Esophagus (tissue), 2 donors: ENCODE results near the gene HEPN1. TPM values are rescaled to one million over a fixed set of nuclear protein-coding genes. Genes with fewer than 3 reads are reported as not detected.

ENCODE experiments used
- H3K27ac ChIP-seq, 2 donors: one replicate each; pipeline ENCODE4 v1.5.1; 2013; ENCODE audit warnings: low read depth in 2 of 2, mild to moderate bottlenecking in 2 of 2, inconsistent platforms in 1 of 2, low read length in 1 of 2, moderate library complexity in 1 of 2
- H3K27me3 ChIP-seq, 2 donors: one replicate each; pipeline ENCODE4 v1.6.1; 2013; ENCODE audit warnings: low read length in 2 of 2, control low read depth in 1 of 2, mild to moderate bottlenecking in 1 of 2; ENCODE audit not compliant: insufficient read depth in 2 of 2, control insufficient read depth in 1 of 2
- H3K36me3 ChIP-seq, 2 donors: one replicate each; pipeline ENCODE4 v1.6.1; 2013; ENCODE audit warnings: low read length in 1 of 2; ENCODE audit not compliant: control insufficient read depth in 2 of 2, insufficient read depth in 2 of 2
- H3K4me1 ChIP-seq, 2 donors: one replicate each; pipeline ENCODE4 v1.6.1; 2013; ENCODE audit warnings: low read length in 1 of 2; ENCODE audit not compliant: control insufficient read depth in 2 of 2, insufficient read depth in 2 of 2
- H3K4me3 ChIP-seq, 2 donors: one replicate each; pipeline ENCODE4 v1.5.1; 2013; ENCODE audit warnings: low read length in 2 of 2, mild to moderate bottlenecking in 2 of 2, low read depth in 1 of 2, moderate library complexity in 1 of 2
- H3K9me3 ChIP-seq, 2 donors: one replicate each; pipeline ENCODE4 v1.6.1; 2013; ENCODE audit warnings: mild to moderate bottlenecking in 2 of 2, low read depth in 1 of 2, low read length in 1 of 2, moderate library complexity in 1 of 2; ENCODE audit not compliant: control insufficient read depth in 2 of 2, insufficient read depth in 1 of 2
- WGBS, 2 donors: extraction: QIAGEN DNeasy Blood & Tissue Kit; methylation state at CpG; one replicate each; pipeline ENCODE4 v1.1.7; 2013; 5-methylcytosine and 5-hydroxymethylcytosine counted together
- polyA plus RNA-seq, 2 donors: library from polyadenylated mRNA; stranded (reverse); fragments of 200-250 nt; gene quantifications; one replicate each; pipeline ENCODE4 v1.2.3, GENCODE V29; 2013
- donor health status: healthy with polysubstance abuse.
- donor health status: Bipolar disorder and iron deficiency.

Gene HEPN1
- not detected for polyA plus RNA-seq

DNA sequence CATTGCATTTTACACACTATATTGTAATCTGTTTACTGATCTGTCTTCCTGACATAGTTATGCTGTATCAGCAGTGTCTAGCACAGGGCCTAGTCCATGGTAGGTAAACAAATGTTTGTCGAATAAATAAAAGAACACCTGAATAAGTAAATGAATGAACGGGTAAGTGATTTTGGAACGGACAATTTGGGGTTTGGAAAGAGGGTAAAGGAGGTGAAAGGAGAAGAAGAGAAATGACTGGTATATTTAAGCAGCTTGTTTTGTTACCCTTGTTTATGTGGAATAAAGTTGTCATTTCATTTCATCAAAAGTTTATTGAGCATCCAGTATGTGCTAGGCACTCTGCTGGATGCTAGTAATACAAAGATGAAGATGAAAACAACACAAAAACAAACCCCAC, at the start of gene HEPN1:
HEPN1 (plus strand) TSS at position 301 of the 400 bp plus-strand sequence.
- no peak within 1 kb of the TSS for H3K4me3 ChIP-seq
- H3K27ac ChIP-seq, result no peak within 1 kb of the TSS
- no peaks in the 10 kb centered on the region for H3K36me3 ChIP-seq
- H3K27me3 ChIP-seq, result no peaks in the 10 kb centered on the region
- H3K4me1 ChIP-seq, result no peaks in the 10 kb centered on the region
- WGBS, 2 donors, result 80 to 82% methylated on average over 3 of the region's 3 CpGs
- H3K9me3 ChIP-seq, result no peaks in the 10 kb centered on the region

DNA sequence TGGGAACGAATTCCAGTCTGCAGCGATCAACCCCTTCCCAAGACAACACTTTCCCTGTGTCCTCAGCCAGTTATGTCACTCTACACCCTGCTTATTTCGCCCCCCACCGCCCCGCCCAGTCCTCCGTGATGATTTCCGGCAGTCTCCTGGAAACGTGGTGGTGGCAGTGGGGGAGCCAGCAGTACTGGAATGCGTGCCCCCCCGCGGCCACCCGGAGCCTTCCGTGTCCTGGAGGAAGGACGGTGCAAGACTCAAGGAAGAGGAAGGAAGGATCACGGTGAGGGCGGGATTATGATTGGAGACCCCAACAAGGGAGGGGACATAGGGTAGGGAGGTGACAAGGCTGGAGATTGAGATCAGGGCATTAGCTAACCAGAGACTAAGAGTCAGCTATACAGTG, 49.7 kb upstream of the HEPN1 start:
- WGBS, 2 donors, result 5% methylated on average over 16 of the region's 16 CpGs
- peaks cover 13 to 30% of the 10 kb centered on the region in 2 donors for H3K27me3 ChIP-seq
- no peaks in the 10 kb centered on the region for H3K36me3 ChIP-seq
- no peak overlapping the region for H3K4me3 ChIP-seq
- no peak overlapping the region for H3K27ac ChIP-seq
- H3K9me3 ChIP-seq, result peaks cover 0 to 6% of the 10 kb centered on the region in 2 donors
- H3K4me1 ChIP-seq, result peaks cover 4 to 6% of the 10 kb centered on the region in 2 donors

DNA sequence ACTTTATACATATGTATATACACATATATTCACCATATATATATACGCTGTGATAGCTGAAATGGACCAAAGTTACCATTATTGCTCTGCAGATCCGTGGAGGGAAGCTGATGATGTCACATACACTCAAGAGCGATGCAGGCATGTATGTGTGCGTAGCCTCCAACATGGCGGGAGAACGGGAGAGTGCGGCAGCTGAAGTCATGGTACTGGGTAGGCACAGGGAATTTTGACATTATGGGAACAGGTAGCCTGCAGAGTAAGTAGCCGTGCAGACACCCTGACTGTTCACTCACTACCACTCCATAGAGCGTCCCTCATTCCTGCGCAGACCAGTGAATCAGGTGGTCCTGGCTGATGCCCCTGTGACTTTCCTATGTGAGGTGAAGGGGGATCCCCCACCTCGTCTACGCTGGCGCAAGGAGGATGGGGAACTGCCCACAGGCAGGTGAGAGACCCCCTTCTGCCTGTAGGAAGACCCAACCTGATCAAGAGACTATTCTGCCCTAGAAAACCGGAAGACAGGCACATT, 49.1 kb upstream of the HEPN1 start:
- Histone ChIP-seq H3K27me3 (peaks cover 10 to 27% of the 10 kb centered on the region in 2 donors), H3K9me3 (peaks cover 0 to 6% of the 10 kb centered on the region in 2 donors), H3K36me3 (no peaks in the 10 kb centered on the region), H3K4me3 (no peak overlapping the region), H3K27ac (no peak overlapping the region), H3K4me1 (peaks cover 4 to 6% of the 10 kb centered on the region in 2 donors)
- 58 to 59% methylated on average over 14 of the region's 14 CpGs for WGBS, 2 donors

DNA sequence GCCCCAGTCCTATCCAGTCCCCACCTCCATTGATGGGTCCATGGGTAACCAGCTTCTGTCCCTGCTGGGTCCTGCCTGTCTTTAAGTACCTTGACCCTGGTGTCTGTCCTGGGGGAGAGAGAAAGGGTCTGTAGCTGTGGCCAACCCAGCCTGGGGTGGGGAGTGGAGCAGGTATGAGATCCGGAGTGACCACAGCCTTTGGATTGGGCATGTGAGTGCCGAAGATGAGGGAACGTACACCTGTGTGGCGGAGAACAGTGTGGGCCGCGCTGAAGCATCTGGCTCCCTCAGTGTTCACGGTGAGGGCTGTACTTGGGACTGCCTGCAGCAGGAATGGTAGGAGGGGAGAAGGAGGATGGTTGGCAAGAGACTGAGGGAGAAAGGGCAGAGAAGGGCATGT, 48.6 kb upstream of the HEPN1 start:
- H3K27me3 ChIP-seq, result peaks cover 5 to 22% of the 10 kb centered on the region in 2 donors
- no peak overlapping the region for H3K4me3 ChIP-seq
- H3K4me1 ChIP-seq, result peaks cover 4% of the 10 kb centered on the region in 2 donors
- no peak overlapping the region for H3K27ac ChIP-seq
- no peaks in the 10 kb centered on the region for H3K36me3 ChIP-seq
- H3K9me3 ChIP-seq, result peaks cover 0 to 6% of the 10 kb centered on the region in 2 donors
- 54 to 58% methylated on average over 7 of the region's 7 CpGs for WGBS, 2 donors

DNA sequence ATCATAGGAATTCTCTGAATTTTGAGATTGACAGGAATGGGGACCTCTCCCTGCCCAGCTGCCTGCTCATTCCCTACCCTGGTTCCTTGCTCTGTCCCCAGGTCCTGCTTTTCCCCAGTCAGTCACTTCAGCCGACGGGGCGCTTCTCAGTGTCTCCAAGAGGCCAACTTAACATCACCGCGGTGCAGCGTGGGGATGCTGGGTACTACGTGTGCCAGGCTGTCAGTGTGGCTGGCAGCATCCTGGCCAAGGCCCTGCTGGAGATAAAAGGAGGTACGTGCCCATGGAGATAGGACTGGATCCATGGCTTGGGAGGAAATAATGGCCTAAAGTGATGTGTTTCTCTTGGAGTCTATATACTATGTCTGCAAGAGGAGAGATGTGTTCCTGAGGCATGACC, 46.8 kb upstream of the HEPN1 start:
- peaks cover 4 to 10% of the 10 kb centered on the region in 2 donors for H3K27me3 ChIP-seq
- no peak overlapping the region for H3K27ac ChIP-seq
- no peak overlapping the region for H3K4me3 ChIP-seq
- peaks cover 0 to 9% of the 10 kb centered on the region in 2 donors for H3K4me1 ChIP-seq
- no peaks in the 10 kb centered on the region for H3K9me3 ChIP-seq
- H3K36me3 ChIP-seq, result no peaks in the 10 kb centered on the region
- 48 to 55% methylated on average over 8 of the region's 8 CpGs for WGBS, 2 donors

DNA sequence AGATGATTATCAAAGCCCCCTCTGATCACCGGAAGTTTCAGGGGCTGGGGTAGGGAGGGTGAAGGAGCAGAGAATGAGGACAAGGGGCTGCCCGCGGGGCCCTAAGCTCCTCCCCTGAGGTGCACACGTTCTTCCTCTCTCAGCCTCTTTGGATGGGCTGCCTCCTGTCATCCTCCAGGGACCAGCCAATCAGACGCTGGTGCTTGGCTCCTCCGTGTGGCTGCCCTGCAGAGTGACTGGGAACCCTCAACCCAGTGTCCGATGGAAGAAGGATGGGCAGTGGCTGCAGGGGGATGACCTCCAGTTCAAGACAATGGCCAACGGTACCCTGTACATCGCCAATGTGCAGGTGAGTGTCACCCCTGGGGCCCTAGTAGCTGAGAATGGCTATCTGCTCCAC, 46.3 kb upstream of the HEPN1 start:
- peaks cover 0 to 9% of the 10 kb centered on the region in 2 donors for H3K4me1 ChIP-seq
- WGBS, 2 donors, result 22 to 24% methylated on average over 9 of the region's 9 CpGs

DNA sequence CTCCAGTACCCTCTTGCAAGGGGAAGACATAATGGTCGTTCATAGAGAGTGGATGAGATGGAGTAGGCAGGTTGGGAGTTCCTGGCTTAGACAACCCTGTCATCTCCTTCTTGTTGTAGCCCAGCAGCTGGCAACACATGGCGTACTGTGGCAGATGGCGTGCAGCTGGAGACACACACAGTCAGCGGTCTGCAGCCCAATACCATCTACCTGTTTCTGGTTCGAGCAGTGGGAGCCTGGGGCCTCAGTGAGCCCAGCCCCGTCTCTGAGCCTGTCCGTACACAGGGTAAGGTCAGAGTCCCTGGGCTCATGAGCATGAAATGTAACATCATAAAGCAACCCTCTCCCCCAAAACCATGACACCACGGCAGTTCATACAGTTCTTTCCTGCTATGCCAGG, 45.1 kb upstream of the HEPN1 start:
- Histone ChIP-seq H3K36me3 (no peaks in the 10 kb centered on the region), H3K4me1 (peaks cover 0 to 7% of the 10 kb centered on the region in 2 donors), H3K9me3 (no peaks in the 10 kb centered on the region), H3K27ac (no peak overlapping the region), H3K4me3 (no peak overlapping the region), H3K27me3 (peaks cover 0 to 4% of the 10 kb centered on the region in 2 donors)
- 77 to 85% methylated on average over 8 of the region's 8 CpGs for whole genome bisulfite sequencing, 2 donors

More for the DNA sequence above, 46.3 kb upstream of the HEPN1 start:
- Histone ChIP-seq H3K36me3 (no peaks in the 10 kb centered on the region), H3K4me3 (no peak overlapping the region), H3K27ac (no peak overlapping the region), H3K9me3 (no peaks in the 10 kb centered on the region), H3K27me3 (peaks cover 4 to 10% of the 10 kb centered on the region in 2 donors)

DNA sequence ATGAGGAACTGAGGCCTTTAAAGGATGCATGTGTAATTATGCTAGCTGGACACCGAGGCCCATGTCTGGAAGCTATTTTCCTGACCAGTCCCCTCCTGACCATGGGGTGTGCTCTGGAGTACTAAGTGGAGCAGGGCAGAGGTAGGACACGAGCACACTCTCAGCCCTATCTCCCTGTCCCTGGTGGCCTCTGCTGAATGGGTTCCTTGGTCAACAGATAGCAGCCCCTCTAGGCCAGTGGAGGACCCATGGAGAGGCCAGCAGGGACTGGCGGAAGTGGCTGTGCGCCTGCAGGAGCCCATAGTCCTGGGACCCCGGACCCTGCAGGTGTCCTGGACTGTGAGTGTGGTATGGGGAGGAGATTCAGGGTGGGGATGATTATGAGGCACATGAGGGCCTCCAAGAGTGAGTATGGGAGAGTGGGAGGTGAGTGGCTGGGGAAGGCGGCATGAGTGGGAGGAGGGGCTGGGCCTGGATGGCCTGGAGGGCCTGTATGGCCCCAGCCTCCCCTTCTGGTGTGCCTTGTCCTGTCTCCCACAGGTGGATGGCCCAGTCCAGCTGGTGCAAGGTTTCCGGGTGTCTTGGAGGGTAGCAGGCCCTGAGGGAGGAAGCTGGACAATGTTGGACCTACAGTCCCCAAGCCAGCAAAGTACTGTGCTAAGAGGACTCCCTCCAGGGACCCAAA, 44.3 kb upstream of the HEPN1 start:
- Histone ChIP-seq H3K27ac (no peak overlapping the region), H3K9me3 (no peaks in the 10 kb centered on the region), H3K4me3 (no peak overlapping the region), H3K4me1 (peaks cover 0 to 7% of the 10 kb centered on the region in 2 donors), H3K27me3 (no peaks in the 10 kb centered on the region), H3K36me3 (no peaks in the 10 kb centered on the region)
- 94% methylated on average over 7 of the region's 7 CpGs for WGBS, 2 donors

DNA sequence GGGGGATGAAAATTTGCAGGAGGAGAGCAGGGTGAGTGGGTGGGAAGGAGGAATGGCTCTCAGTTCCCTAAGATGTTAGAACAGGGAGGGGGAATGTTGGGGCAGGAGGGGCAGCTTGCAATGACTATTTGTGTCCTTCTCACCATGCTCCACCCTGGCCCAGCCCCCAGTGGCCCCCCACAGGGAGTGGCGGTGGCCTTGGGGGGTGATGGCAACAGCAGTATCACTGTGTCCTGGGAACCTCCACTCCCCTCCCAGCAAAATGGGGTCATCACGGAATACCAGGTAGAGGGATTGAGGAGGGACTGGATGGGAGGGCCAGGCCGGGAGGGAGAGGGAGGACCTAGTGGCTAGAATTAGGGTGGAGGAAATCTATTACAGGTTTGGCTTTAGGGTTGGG, 43.6 kb upstream of the HEPN1 start:
- Histone ChIP-seq H3K36me3 (no peaks in the 10 kb centered on the region), H3K9me3 (no peaks in the 10 kb centered on the region), H3K27me3 (no peaks in the 10 kb centered on the region), H3K4me1 (peaks cover 0 to 11% of the 10 kb centered on the region in 2 donors), H3K4me3 (no peak overlapping the region), H3K27ac (no peak overlapping the region)
- 48 to 61% methylated on average over 3 of the region's 3 CpGs for WGBS, 2 donors
